ENCODE results near the gene DPF3. TPM values are rescaled to one million over a fixed set of nuclear protein-coding genes. Genes with fewer than 3 reads are reported as not detected.
A peak's percentile ranks its signal among the peaks of the same experiment; 100 is the strongest.

DPF3 gene
- total RNA-seq, 4 donors from 2014 or later: 1.1 to 4.7 (median 1.8) TPM

- no peak overlapping the region for H3K4me3 ChIP-seq (ENCODE audit: low read depth, poor library complexity, severe bottlenecking)
- no peak for DNase-seq (ENCODE audit: low spot score in 2 of 2)
- TF ChIP-seq CTCF (IDR thresholded peaks at IDR 0.05) (no peak), POLR2A (IDR thresholded peaks at IDR 0.05) (no peak)
- 69 to 72% methylated on average over 7 of the region's 7 CpGs for WGBS, 2 donors
- intact Hi-C loops (cut with DNase I; ENCODE audit: low total_unique reads): no loop called here
Observed at GRCh38 chr14:72882463-72882862, 11.4 kb downstream of the DPF3 start.

GRCh38 chr14:72882047-72882446 lies 11.9 kb downstream of the DPF3 start:
- H3K4me3 ChIP-seq (ENCODE audit: low read depth, poor library complexity, severe bottlenecking): no peak overlapping the region
- WGBS, 2 donors: 88 to 100% methylated on average over 1 of the region's 1 CpG
- no peak for TF ChIP-seq POLR2A (IDR thresholded peaks at IDR 0.05)
- no peak for TF ChIP-seq CTCF (IDR thresholded peaks at IDR 0.05)
- intact Hi-C loops (cut with DNase I; ENCODE audit: low total_unique reads): no loop called here
- DNase-seq (ENCODE audit: low spot score in 2 of 2): peak in 1 of 2 donors; percentile 8

GRCh38 chr14:72881543-72881942 lies 12.4 kb downstream of the DPF3 start:
- WGBS, 2 donors: 65 to 69% methylated on average over 2 of the region's 2 CpGs
- DNase-seq (ENCODE audit: low spot score in 2 of 2): no peak
- no peak for TF ChIP-seq CTCF (IDR thresholded peaks at IDR 0.05)
- TF ChIP-seq POLR2A (IDR thresholded peaks at IDR 0.05): no peak
- no peak overlapping the region for H3K4me3 ChIP-seq (ENCODE audit: low read depth, poor library complexity, severe bottlenecking)
- intact Hi-C loops (cut with DNase I; ENCODE audit: low total_unique reads): no loop called here

- intact Hi-C loops (cut with DNase I; ENCODE audit: low total_unique reads): no loop called here
- no peak overlapping the region for H3K4me3 ChIP-seq (ENCODE audit: low read depth, poor library complexity, severe bottlenecking)
- no peak for DNase-seq (ENCODE audit: low spot score in 2 of 2)
- TF ChIP-seq POLR2A (IDR thresholded peaks at IDR 0.05) (no peak), CTCF (IDR thresholded peaks at IDR 0.05) (no peak)
- WGBS, 2 donors: 71 to 73% methylated on average over 2 of the region's 2 CpGs
Observed at GRCh38 chr14:72880820-72881219, 13.1 kb downstream of the DPF3 start.

GRCh38 chr14:72880164-72880563 lies 13.7 kb downstream of the DPF3 start:
- 89 to 90% methylated on average over 2 of the region's 2 CpGs for WGBS, 2 donors
- no peak for DNase-seq (ENCODE audit: low spot score in 2 of 2)
- intact Hi-C loops (cut with DNase I; ENCODE audit: low total_unique reads): no loop called here

More at GRCh38 chr14:72880164-72880563, 13.7 kb downstream of the DPF3 start:
- H3K4me3 ChIP-seq (ENCODE audit: low read depth, poor library complexity, severe bottlenecking): no peak overlapping the region
- TF ChIP-seq CTCF (IDR thresholded peaks at IDR 0.05): no peak
- no peak for TF ChIP-seq POLR2A (IDR thresholded peaks at IDR 0.05)

All from lower leg skin (tissue), 4 donors.